ENCODE measurements around the gene WNT3A.

The WNT3A gene

GRCh38 chr1:227998374-227999055, 8.3 kb upstream of the WNT3A start:
- DNase-seq = no peak
- no peaks in the 10 kb centered on the region for H3K4me1 Mint-ChIP-seq
- TF ChIP-seq CTCF (IDR thresholded peaks at IDR 0.05) = no peak
- peaks cover 39% of the 10 kb centered on the region for H3K9me3 Mint-ChIP-seq
- no peaks in the 10 kb centered on the region for H3K36me3 Mint-ChIP-seq (ENCODE audit: low read depth)
- H3K27me3 Mint-ChIP-seq (ENCODE audit: low read depth, poor library complexity) = peaks cover 80% of the 10 kb centered on the region
- H3K4me3 Mint-ChIP-seq = no peak overlapping the region
- no peak overlapping the region for H3K27ac Mint-ChIP-seq

GRCh38 chr1:227999056-227999930, 7.5 kb upstream of the WNT3A start:
- H3K9me3 Mint-ChIP-seq = peaks cover 39% of the 10 kb centered on the region
- H3K27ac Mint-ChIP-seq = no peak overlapping the region

GRCh38 chr1:228000416-228000815, 6.4 kb upstream of the WNT3A start:
- Mint-ChIP-seq H3K27me3 (ENCODE audit: low read depth, poor library complexity) (peaks cover 83% of the 10 kb centered on the region), H3K36me3 (ENCODE audit: low read depth) (no peaks in the 10 kb centered on the region), H3K9me3 (peaks cover 35% of the 10 kb centered on the region), H3K27ac (no peak overlapping the region), H3K4me3 (no peak overlapping the region), H3K4me1 (peaks cover 9% of the 10 kb centered on the region)
- no peak for DNase-seq
- no peak for TF ChIP-seq CTCF (IDR thresholded peaks at IDR 0.05)

More at GRCh38 chr1:227999056-227999930, 7.5 kb upstream of the WNT3A start:
- Mint-ChIP-seq H3K27me3 (ENCODE audit: low read depth, poor library complexity) (peaks cover 83% of the 10 kb centered on the region), H3K36me3 (ENCODE audit: low read depth) (no peaks in the 10 kb centered on the region), H3K4me1 (no peaks in the 10 kb centered on the region), H3K4me3 (no peak overlapping the region)
- peak; percentile 81 for TF ChIP-seq CTCF (IDR thresholded peaks at IDR 0.05)
- DNase-seq = peak; percentile 75

- H3K27ac Mint-ChIP-seq = no peak overlapping the region
- peaks cover 30% of the 10 kb centered on the region for H3K9me3 Mint-ChIP-seq
- no peaks in the 10 kb centered on the region for H3K36me3 Mint-ChIP-seq (ENCODE audit: low read depth)
- H3K4me3 Mint-ChIP-seq = no peak overlapping the region
- H3K4me1 Mint-ChIP-seq = peaks cover 9% of the 10 kb centered on the region
- H3K27me3 Mint-ChIP-seq (ENCODE audit: low read depth, poor library complexity) = peaks cover 83% of the 10 kb centered on the region
- no peak for DNase-seq
- no peak for TF ChIP-seq CTCF (IDR thresholded peaks at IDR 0.05)
Observed at GRCh38 chr1:228000836-228001563, 5.8 kb upstream of the WNT3A start.

- no peak overlapping the region for H3K27ac Mint-ChIP-seq
Observed at GRCh38 chr1:228001738-228002535, 4.9 kb upstream of the WNT3A start.

More at GRCh38 chr1:228001738-228002535, 4.9 kb upstream of the WNT3A start:
- Mint-ChIP-seq H3K36me3 (ENCODE audit: low read depth) (no peaks in the 10 kb centered on the region), H3K27me3 (ENCODE audit: low read depth, poor library complexity) (peaks cover 84% of the 10 kb centered on the region), H3K4me3 (no peak overlapping the region), H3K4me1 (peaks cover 9% of the 10 kb centered on the region), H3K9me3 (peaks cover 21% of the 10 kb centered on the region)
- DNase-seq = no peak
- TF ChIP-seq CTCF (IDR thresholded peaks at IDR 0.05) = no peak

All from nephron progenitor cell (in vitro differentiated cells).